HG02870 (cell line): ENCODE results near the gene AUTS2.
A peak's percentile ranks its signal among the peaks of the same experiment; 100 is the strongest.
"Not testable (repeated sequence)": the region's sequence is repeated elsewhere in the genome, so short reads cannot be mapped to it uniquely, and the experiment has no call there.

Source experiments
- ATAC-seq: cut with Tn5 transposase; IDR thresholded peaks from one replicate; pipeline ENCODE4 v1.9.1; 2021; ENCODE audit warnings: mild to moderate bottlenecking, moderate library complexity; ENCODE audit not compliant: unreplicated experiment

Gene AUTS2

DNA sequence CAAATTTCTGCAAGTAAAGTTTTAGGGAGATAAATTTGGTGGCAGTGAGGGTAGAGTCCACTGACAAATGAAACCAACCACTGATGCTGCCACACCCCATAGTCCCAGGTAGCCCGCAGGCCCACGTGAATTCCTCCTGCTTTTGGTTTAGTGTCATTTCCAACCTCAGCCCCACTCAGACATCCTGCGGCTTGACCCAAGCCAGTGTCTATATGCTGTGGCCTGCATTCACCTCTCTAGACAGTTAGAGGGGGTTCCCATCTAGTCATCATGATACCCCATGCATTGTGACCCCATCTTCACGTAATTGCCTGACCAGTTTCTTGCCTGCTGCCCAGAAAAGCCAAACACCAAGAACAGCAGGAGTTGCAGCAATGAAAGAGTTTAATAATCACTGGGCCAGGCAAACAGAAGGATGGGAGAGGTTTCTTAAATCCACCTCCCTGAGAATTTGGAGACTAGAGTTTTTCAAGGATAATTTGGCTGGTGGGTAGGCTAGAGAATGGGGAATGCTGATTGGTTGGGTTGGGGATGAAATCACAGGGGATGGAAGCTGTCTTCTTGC lies 1201.6 kb downstream of the AUTS2 start:
- no peak for ATAC-seq

DNA sequence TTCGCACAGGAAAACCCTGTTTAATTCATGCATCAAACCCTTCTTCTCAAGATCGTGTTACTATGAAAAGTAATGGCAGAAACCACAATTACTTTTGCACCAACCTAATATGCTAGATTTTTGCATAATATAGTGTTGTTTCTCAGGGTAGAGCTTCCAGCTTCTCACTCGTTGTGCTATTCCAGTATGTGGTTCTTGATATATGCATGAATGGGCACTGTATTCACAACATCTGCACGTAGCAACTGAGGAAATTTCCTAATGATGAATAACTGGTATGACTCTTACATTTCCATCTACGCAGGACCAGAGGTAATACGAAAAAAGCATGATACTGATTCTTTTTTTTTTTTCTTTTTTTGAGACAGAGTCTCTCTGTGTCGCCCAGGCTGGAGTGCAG lies 1207.1 kb downstream of the AUTS2 start:
- ATAC-seq: no peak

DNA sequence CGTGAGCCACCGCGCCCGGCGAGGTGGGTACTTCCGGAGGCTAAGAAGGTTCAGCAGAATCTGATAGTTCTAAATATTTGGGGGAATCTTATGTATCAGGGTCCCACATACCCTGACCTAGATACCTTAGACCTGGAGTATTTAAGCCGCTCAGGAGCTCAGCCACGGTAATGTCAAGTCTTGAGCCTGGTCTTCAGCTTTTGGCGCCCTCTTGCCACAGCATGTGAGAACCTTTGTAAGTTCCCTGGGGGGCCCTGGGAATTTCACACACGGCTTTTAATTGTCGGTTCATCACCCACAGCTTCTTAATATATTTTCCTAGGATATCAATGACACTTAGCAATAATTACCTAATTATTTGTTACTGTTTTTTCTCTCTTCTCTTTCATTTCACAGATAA lies 1209.4 kb downstream of the AUTS2 start:
- no peak for ATAC-seq

DNA sequence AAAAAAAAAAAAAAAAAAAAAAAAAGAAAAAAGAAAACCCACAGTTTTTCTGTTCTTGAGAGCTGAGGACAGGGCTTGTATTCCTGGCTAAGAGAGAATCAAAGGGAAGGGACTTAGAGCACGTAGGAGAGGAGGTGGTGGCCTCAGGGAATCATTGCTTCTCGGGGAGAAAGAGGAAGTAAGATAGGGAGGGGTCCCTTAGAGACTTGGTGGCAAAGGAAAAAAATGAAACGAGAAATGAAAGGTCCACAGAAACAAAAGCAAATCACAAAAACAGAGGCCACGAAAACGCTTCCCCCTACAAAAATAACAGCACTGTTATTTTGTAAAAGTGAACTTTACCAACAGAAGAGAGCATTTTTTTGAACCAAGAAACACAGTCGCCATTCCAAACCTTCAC lies 1210.6 kb downstream of the AUTS2 start:
- ATAC-seq: no peak

DNA sequence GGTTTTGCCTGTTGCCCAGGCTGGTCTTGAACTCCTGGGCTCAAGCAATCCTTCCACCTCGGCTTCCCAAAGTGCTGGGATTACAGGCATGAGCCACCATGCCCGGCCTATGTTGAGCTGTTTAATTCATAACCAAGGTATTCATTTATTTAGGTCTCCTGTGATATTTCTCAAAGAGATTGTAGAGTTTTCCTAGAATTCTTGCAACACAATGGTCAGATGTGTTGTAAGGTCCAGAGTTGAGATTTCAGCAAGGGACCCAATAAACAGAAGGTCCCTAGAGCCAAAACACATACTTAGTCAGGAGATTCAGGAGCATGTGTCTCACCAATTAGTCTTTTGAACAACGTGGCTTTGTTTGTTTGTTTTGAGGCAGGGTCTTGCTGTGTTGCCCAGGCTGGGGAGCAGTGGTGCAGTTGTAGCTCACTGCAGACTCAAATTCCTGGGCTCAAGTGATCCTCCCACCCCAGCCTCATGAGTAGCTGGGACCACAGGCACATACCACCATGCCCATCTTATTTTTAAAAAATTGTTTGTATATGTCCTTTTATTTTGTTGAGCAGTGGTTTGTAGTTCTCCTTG lies 1212.4 kb downstream of the AUTS2 start:
- no peak for ATAC-seq

DNA sequence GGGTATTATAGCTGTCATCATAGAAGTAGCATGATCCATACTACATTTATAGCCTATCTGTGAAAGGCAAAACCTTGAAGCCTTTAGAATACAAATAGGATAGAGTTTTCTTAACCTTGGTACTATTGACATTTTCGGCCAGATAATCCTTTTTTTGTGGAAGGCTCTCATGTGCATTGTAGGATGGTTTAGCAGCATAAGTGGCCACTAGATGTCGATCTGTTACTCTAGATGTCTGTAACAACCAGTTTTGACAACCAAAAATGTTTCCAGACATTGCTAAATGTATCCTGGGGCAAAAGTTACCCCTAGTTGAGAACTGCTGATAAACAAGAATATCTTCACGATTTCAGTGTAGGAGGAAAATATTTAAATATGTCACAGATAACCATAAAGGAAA lies 1214.2 kb downstream of the AUTS2 start:
- ATAC-seq: no peak

DNA sequence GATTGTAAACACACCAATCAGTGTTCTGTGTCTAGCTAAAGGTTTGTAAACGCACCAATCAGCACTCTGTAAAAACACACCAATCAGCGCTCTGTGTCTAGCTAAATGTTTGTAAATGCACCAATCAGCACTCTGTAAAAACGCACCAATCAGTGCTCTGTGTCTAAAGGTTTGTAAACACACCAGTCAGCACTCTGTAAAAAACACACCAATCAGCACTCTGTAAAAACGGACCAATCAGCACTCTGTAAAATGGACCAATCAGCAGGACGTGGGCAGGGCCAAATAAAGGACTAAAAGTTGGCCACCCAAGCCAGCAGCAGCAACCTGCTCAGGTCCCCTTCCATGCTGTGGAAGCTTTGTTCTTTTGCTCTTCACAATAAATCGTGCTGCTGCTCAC lies 1224.2 kb downstream of the AUTS2 start:
- ATAC-seq: not testable (repeated sequence)

DNA sequence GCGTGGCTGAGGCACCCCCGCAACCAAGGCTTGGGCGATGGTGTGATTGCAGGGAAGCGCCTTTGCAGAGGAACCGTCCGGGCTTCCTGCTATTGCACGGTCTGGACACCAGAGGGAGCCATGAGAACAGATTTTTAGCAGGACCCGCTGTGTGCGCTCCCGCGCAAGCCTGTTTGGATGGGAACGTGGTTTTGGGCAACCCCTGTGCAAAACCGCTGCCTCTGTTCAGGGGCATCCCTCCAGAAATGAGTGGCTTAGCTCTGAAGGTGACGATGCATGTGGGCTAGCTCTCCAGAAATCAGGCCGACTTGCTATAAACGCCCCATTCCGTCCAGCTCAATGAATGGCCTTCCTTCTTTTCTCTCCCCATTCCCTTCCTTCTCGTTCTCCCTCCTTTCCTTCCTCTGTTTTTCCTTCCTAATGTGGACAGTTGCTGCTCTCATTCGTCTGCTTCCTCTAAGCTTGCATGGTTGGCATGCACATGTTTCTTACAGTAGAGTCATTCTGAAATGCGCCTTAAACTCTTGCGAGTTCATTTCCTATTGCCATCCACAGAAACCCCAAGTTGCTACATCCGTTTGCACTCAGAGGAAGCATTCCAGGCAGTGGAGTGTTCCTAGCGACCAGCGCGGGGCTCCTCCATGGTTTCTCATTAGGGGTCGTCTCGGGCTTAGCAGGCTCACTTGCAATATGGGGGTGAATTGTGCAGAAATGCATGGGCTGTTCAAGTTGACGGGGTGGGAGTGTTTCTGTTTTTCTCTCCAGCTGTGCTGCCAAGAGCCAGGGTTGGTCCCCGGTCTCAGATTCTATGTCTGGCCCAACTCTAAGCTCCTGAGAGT lies 1231.2 kb downstream of the AUTS2 start:
- peak; percentile 72 for ATAC-seq

DNA sequence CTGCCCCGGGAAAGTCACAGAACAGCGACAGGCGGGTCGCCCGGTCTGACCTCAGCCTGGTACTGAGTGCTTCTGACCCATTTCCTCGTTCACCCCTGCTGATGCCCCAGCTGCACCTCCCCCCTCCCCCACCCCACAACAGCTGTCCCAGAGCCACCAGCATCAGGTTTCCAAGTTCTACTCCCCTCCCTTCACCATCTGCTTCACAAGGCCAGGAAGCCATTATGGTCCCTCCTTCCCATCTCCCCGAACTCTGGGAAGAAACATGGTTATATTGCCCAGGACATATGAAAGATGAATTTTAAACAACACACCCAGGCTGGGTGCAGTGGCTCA lies 1231.8 kb downstream of the AUTS2 start:
- no peak for ATAC-seq

DNA sequence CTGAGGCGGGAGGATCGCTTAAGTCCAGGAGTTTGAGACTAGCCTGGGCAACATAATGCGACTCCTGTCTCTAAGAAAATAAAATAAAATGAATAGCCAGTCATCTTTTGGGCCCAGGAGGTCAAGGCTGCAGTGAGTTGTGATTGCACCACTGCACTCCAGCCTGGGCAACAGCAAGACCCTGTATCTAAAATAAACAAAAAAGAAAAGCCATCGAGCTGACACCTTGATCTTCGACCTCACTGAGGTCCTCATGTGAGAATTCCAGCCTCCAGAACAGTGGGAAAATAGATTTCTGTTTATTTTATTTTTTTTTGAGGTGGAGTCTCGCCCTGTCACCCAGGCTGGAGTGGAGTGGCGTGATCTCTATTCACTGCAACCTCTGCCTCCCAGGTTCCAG lies 1232.2 kb downstream of the AUTS2 start:
- ATAC-seq: no peak

DNA sequence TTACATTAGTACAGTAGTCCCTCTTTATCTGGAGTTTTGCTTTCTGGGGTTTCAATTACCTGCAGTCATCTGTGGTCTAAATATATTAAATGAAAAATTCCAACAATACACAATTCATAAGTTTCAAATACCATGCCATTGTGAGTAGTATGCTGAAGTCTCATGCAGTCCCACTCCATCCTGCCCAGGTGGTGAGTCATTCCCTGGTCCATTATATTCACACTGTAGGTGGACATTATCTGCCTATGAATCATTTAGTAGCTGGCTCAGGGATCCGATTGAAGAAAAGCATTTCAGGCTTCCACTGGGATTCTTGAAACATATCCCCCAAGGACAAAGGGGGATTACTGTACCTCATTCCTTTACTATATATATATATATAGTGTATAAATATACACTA lies 1235.5 kb downstream of the AUTS2 start:
- ATAC-seq: no peak

DNA sequence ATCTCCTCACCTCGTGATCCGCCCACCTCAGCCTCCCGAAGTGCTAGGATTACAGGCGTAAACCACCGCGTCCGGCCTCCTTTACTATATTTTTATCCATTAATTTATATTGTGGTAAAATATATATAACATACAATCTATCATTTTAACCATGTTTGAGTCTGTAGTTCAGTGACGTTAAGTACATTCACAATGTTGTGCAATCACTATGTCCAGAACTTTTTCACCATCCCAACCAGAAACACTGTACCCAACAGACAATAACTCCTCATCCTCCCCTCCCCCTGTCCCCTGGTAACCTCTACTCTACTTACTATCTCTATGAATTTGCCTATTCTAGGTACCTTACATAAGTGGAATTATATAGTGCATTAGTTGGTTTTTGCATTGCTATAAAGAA lies 1236.1 kb downstream of the AUTS2 start:
- no peak for ATAC-seq

DNA sequence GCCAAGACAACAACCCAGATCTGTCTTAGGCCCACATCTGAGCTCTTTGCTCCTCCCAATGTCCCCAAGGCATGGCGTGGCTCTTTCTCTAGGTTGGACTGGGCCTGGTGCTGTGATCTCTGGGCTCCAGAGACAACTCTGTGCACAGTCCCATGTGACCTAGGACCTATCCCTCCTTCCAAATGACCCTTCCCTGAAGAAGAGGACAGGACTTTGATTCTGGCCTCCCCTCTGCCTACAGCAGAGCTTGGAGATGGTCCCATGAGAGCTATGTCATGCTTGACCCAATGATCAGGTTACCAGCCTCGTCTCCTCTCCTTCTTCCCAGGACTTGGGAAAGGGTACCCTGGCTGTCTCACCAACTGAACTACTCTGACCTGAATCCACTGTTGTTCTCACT lies 1237.4 kb downstream of the AUTS2 start:
- ATAC-seq: no peak

DNA sequence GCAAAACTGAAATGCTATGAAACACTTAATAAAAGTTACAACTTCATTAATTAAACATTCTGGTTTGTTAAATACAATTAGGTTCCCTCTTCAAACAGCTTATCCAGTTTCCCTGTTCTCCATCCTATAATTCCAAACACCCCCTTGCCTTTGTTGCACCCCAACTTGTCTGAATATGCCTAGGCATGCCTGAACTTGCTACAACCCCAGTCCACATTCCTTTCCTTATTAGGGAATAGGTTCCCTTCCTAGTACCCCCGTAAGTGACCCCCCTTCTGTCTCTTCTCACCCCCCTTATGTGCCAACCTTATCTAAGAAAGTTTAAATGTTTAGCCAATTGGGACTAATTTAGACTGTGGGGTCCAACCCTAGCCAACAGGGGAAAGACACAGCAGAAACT lies 1238.0 kb downstream of the AUTS2 start:
- no peak for ATAC-seq

DNA sequence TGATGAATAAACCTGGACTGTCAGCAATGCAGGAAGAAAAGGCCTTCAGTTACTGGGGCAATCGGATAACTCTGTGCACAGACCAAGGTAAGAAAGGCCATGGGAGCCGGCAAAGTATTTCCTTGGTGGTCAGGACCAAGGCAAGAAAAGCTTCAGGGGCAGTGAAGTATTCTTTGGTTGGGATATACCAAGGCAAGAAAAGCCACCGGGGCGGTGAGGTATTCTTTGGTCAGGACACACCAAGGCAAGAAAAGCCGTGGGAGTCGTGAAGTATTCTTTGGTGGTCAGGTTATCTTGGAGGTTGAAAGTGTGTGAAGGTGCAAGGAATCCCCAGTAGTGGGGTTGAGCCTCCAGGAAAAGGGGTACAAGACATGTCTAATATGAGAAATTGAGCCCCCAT lies 1238.7 kb downstream of the AUTS2 start:
- no peak for ATAC-seq

DNA sequence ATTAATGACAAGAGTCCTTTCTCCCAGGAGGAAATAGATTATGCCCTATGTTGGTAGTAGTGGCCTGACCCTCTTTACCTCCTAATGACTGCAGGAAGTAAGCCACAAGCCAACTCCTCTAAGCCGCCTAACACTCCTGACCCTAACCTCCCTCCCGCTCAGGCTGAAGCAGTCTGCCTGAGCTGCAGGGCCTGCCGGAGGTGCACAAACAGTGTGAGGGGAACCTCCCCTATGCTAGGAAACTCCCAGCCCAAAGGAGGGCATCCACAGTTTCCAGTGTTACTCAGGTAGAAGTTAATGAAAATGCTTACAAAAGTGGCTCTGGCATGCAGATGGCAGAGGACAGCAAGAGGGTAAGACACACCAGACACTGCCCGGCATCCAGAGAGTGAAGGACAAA lies 1239.3 kb downstream of the AUTS2 start:
- no peak for ATAC-seq

DNA sequence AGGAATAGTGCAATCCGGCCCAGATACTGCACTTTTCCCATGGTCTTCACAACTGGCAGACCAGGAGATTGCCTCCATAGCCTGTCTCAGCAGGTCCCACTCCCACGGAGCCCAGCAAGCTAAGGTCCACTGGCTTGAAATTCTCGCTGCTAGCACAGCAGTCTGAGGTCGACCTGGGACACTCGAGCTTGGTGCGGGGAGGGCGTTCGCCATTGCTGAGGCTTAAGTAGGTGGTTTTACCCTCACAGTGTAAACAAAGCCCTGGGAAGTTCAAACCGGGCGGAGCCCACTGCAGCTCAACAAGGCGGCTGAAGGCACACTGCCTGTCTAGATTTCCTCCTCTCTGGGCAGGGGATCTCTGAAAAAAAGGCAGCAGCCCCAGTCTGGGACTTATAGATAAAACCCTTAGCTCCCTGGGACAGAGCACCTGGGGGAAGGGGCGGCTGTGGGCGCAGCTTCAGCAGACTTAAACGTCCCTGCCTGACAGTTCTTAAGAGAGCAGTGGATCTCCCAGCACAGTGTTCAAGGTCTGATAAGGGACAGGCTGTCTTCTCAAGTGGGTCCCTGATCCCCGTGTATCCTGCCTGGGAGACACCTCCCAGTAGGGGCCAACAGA lies 1240.1 kb downstream of the AUTS2 start:
- no peak for ATAC-seq
